HG02798 (cell line): ENCODE data around the gene DNAH17.

Source experiments
- ATAC-seq: cut with Tn5 transposase; IDR thresholded peaks from one replicate; pipeline ENCODE4 v1.9.1; 2021; ENCODE audit warnings: mild to moderate bottlenecking; ENCODE audit not compliant: unreplicated experiment, poor library complexity

The DNAH17 gene

DNA sequence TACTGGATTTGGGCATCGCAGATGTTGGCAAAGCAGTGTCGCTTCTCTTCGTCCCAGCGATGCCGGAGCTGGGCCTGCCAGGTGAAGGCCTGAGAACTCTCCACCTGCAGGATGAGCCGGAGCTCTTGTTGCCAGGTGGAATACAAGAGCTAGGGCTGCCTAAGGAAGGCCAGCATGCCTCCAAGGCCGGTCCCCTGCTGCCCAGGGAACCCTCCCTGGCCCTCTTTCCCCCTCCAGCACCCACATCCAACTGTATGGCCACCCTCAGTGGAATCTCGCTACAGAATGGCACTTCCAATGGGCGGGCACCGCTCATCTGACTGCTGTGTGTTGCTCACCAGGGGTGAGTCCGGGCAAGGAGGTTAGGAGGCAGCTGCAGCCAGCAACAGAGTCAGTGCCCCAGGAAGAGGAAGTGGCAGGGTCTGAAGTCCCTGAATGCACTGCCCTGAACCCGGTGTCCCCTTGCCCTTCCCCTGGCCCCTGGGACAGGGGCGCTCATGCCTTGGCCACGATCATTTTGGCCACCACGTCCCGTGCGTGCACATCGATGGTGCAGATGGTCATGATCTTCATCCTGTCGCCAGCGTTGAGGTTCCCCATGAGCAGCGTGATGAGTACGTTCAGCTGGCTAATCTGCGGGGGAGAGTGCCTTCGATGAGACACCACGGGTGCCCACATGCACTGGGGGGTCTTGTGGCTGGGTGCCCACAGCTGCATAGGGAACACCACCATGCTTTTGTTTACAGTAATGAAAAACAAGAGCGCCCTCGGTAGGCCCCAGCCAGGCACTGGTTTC lies 75.8 kb downstream of the DNAH17 start:
- ATAC-seq: no peak

DNA sequence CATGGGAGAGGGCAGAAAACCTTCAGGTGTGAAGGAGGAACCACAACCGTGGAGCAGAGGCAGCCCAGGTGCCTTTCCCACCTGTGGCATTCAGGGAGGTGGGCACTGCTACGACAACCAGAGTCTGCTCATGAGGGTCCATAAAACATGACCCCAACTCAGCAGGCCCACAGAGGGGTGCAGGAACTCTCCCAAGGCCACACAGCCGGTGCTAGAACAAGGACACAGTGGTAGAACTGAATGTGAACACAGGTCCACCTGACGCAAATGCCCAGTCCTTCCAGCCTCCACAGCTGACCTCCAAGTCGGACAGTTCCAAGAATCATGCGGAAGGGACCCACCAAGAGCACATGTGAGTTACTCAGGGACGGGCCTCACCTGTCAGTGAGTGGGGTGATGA lies 76.4 kb downstream of the DNAH17 start:
- no peak for ATAC-seq

DNA sequence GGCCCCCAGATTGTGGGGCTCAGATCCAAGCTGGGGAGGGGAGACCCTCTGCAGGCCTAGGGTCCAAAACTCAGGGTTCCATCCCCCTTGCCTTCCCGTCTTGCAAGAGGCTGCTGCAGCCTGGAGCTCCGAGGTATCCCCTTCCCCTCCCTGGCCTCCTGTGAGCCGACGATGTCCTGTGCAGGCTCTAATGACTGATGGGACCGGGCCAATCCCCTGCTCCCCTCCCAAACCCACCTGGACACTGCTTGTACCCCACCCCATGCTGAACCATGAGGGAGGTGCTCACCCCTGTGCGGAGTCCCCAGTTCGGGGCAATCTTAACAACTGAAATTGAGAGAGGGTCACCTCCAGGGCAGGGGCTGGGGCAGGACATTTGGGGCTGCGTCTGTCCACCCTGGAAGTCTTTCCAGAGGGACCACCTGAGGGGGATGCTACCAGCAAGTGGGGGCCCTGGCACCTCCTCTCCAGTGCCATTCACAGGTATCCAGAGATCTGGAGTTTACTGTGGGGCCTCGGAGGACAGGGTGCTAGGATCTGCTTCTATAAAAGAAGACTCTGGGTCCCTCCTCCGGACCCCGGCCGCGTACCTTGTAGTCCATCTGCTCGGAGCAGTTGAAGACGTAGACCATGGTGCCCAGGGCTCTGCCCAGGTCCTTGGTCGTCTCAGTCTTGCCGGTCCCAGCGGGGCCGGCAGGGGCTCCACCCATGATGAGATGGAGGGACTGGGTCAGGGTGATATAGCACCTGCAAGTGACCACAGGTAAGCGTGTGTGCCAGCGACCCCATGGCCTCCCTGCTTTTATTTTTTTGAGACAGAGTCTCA lies 77.3 kb downstream of the DNAH17 start:
- no peak for ATAC-seq

DNA sequence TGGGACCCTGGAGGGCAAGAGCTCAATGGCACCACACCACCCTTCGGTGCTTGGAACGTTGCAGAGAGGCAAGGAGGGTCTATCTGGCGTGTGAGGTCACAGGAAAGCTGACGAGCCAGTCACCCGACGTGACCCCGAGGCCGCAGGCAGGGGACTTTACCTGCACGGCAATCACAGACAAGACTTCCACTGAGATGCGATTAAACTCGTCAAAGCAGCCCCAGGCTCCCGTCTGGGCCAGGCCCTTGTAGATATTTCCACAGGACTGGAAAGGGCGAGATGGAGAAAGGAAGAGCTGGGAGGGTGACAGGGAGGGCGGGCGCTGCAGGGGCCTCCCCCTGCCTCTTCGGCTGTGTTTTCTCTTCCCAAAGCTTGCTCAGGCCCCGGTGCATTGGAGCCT lies 78.3 kb downstream of the DNAH17 start:
- ATAC-seq: no peak

DNA sequence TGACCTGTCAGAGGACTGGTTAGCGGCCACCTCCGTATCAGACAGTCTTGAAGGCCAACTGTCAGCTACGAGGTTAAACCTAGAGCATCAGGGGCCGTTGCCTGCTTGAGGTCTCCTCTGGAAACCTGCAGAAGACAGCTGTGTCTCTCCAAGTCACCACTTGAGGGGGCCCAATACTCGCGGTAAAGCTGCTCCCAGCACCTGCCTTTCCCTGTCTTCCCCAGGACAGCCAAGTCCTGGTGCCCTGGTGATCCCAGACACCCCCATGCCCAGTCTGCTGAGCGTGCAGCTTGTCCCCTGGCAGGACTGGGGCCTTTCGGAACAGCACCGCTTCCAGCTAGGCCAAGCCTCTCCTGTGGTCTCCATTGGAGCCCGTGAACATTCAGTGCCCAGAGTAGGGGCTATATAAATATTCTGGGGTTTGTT lies 80.1 kb downstream of the DNAH17 start:
- ATAC-seq: no peak

DNA sequence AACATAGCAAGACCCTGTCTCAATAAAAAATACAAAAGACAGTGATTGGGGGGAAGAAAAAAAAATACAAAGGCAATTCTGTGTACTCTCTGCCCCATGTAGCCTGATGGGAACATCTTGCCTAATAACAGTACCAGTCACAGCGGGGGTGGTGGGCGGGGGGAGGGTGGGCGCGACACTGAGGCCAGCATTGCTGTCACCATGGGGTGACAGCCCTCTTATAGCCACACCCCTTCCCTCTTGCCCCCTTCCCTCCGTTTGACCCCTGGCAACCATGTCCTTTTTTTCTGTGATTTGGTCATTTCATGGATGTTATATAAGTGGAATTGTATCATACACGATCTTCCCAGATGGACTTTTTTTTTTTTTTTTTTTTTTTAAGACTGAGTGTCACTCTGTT lies 80.9 kb downstream of the DNAH17 start:
- ATAC-seq: no peak

DNA sequence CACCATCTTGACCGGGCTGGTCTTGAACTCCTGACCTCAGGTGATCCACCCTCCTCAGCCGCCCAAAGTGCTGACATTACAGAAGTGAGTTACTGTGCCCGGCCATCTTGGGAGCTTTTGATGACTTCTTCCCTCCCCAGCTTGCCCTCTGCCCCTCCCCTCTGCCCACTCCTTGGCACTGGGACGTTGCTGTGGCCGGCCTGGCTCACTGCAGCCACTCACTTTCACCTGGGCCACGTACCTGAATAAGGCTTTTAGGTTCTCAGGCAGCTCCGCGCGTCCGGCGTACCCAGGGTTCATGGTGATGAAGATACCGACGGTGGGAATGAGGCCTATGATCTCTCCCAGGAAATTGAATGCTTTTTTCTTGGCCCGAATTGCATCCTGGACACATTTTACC lies 81.6 kb downstream of the DNAH17 start:
- no peak for ATAC-seq

DNA sequence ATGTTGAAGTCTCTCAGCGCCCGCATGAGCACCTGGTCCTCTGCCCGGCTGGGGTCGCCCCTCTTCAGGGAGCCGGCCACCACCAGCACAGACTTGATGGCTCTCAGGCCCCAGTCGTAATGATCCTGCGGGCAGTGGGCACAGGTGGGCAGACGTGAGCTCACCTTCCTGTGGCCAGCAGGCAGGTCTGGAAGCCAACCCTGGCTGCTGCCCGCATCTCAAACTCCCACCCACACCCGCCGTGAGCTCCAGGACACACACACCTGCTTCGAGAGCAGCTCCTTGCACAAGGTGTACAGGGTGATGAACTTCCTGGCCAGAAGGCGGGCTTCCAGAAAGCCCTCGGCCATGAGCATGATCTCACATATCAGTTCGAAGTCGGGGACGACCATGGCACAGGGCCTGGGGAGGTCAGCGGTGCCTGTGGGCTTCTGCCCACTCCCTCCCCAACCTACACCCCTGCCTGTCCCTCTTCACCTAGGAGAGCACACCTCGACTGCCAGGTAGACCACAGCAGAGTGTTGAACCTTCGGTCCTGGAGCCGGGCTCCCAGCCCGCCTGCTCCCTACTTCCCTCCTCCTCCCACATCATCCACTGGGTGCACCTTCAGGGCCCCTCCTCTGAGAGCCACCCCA lies 82.4 kb downstream of the DNAH17 start:
- no peak for ATAC-seq

DNA sequence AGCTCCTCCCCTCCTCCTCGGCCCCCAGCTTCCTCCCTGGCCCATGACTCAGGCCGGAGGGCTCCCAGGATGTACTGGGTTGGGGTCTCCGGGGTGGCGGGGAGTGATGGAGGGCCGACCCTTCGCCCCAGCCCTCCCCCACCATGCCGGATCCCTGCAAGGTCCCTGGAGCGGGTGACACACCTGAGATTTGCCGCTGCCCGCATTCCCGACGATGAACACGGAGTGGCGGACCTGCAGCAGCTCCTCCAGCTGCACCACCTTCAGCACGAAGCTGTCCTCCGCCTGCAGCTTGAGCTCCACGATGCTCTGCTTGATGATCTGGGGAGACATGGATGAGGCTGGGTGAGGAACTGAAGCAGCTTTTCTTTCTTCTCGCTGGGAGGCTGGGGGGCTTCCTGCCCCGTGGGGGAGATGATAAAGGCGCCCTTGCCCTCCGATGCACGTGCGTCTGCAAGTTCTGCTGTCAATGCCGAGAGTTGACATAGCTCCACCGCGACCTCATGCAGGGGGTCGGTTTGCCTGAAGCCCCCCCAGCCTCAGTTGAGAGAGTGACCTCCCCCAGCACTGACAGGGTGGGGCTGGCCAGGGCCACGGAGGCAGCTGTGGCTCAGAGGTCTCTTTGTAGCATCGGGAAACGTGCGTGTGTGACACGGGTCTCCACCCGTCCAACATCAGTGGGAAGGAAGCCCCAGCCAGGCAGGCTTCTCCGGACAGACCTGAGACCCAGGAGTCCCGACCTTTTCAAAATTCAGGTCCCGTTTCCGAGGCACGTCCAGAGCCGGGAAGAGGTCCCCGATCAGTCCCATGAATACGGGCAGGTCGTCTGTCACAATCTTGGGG lies 83.1 kb downstream of the DNAH17 start:
- ATAC-seq: no peak

DNA sequence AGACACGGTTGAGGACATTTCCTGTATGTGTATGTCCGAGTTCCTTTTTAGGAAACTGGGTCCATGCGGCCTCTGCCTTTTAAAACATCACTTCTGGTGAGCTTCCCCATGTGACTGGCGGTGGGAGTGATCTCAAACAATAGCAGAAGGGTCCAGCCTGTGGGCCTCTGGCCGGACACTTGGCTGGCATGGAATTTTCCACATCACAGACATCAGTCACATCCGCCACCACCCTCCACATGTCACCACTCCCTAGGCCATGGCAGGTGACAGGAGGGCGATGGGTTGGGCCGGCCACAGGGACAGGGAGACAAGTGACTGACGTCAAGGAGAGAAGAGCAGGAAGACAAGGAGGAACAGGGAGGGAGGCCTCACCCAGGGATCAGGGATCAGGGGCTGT lies 83.7 kb downstream of the DNAH17 start:
- no peak for ATAC-seq

DNA sequence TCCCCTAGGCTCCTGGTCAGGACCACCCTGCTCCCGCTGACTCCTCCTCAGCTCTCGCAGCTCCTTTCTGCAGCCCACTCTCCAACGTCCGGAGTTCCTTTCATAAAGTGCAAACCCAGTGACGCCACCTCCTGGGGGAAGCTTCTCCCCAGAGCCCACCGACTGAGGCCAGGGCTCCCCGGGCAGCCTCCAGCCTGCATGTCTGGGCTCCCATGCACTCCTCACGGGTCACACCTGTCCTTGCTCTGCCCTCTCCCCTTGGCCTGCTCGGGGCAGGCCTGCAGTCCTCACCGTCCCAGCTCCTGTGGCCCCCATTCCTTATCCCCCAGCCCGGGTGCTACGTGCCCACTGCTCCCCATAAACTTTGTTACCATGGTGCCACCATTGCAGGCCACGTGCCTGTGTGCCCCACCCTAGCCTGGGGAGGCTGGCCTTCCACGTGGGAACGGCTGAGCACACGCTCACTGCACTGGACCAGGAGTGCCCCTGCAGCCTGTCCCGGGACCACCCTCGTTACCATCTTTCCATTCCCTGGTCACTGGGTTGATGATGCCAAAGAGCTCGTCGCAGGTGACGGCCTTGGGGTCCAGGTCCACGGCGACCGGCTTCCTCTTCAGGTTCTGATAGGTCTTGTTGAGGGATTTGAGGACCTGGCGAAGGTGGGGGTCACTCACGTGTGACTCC lies 84.9 kb downstream of the DNAH17 start:
- no peak for ATAC-seq

DNA sequence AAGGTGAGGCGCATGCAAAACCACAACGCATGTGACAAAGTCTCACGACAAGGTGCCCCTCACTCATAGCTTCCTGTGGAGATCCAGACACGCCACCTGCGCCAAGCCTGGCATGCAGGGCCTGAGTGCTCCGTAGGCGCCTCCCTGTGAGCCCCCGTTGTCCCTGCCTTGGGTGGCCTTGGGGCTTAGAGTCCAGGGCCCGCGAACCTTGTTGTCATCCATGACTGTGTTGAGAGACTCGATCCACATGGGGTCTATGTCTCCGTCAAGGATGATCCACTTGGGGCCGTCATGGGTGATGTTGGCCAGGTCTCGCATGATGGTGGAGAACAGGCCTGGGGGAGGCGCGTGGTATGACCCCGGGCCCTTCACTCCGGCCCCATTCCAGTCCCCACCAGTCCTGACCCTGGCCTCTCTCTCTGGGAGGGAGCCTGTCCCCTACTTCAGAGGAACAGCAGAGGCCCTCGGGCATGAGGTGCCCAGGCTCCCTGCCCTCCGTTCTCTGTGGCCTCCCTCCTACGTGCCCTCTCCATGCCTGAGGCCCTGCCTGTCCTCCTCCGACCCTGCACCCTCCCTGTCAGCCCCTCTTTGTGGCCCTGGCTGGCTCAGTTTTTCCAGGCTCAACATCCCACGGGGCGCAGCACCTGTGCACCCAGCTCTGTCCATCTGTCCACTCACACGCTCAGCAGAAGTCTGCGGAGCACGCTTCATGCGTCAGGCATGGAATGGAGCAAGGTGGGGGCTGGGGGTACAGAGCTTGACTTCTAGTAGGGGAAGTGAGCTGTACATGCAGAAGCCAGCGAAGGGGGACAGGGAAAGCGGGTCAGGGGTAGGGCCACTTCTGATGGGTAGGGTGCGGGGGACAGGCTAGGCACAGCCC lies 85.7 kb downstream of the DNAH17 start:
- ATAC-seq: no peak

DNA sequence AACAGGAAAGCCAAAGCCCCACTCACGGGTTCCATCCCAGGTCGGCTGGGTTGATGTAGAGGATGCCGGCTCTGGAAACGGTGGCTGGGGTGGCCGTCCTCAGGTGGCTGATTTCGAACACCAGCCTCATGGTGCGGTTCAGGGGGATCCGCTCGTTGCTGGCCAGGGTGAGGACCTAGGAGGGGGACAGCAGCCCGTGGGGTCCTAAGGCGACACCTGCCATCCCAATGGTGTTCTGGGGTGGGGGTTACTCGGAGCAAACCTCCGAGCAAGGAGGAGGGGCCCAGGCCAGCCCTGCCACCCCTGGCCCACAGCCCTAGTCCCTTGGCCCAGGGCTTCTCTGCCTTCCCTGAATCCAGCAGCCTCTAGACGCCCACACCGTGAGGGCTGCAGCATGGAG lies 86.5 kb downstream of the DNAH17 start:
- no peak for ATAC-seq

DNA sequence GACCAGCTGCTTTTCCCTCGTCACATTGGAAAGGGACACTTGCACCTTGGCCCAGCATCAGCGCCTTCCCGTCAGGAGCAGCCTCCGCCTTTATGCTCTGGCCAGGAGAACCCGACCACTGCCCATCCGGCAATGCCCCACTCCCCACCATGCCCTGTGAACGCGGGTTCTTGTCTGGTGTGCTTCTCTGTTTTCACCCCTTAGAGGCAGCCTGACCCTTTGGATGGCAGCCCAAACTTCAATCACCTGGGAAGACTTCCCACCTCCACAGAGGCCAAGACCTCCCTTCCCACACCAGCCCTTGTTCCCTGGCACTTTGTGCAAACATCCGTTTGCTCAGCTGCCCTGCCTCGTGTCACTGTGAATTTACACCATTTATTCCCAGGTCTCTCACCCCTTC lies 87.0 kb downstream of the DNAH17 start:
- no peak for ATAC-seq

DNA sequence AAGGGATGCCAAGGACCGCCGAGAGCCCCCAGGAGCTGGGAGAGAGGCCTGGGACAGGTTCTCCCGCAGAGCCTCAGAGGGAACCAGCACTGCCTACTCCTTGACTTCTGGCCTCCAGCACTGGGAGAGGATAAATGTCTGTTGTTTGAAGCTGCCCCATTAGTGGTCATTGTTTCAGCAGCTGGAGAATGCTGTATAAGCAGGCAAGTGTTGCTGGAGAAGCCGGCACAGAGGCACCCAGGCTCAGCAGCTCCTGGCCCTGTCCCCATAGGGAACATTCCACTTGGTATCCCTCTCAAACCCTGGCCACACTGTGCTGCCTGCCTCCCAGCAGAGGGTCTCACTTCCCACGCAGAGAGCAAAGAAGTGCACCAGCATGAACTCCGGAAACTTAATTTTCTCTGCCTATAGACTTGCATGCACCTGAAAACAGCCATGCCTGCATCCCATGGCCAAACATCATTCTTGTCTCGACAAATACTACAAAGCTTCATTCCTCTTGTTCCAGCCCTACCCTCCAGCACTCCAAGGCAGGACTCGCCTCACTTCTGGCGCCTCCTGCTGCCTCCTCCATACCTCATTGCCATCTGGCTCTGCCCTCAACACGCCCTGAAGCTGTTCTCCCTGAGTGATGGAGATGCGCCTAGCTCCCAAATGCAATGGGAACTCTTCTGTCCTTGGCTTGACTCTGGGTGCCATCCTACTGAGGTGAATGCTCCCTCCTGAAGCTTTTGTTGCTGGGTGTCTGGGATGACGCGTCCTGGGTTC lies 88.1 kb downstream of the DNAH17 start:
- no peak for ATAC-seq

DNA sequence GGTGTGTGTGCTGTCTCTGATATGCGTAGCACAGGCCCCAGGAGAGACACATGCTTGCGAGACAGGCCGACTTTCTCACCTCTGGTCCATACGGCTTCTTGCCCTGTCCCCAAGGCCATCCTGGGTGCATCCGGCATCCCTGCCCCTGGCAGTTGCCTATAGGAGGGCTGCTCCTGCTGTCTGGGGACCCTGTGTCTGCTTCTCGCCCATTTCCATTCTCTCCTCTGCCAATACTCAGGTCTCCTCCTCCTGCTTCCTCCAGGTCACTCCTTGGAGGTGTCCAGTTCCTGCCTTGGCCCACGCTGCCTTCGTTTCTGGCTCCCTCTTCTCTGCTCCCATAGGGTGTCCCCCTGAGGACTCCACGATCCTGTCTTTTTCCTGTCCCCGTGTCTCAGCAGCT lies 89.0 kb downstream of the DNAH17 start:
- ATAC-seq: no peak

DNA sequence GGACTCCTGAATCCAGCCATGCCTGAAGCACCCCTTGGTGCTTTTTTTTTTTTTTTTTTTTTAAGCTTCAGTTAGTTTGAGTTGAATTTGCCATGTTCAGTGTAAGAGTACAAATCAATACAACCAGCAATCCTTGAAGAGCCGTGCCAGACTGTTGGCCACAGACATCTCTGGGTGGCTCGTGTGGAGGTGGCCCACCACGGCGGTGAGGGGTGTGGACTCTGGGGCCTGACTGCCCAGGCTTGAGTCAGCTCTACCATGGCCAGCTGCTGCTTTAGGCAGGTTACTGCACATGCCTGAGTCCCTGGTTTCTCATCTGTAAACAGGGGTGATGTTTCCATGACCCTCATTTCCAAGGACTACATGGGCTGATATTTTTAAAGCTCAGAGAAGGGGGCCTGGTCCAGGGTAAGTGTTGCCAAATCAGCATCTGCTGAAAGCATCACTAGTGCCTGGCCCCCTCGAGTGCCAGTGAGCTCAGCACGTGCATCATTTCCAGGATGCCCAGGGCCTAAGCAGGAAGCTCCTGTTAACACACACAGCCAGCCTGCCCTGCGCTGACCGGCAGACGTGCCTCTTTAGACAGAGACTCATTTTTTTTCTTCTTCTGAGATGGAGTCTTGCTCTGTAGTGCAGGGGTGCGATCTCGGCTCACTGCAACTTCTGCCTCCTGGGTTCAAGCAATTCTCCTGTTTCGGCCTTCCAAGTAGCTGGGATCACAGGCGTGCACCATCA lies 90.1 kb downstream of the DNAH17 start:
- ATAC-seq: no peak
